Neural cell (in vitro differentiated cells): ENCODE data around the gene RIMKLA.

Experiments
- EP300 ChIP-seq: fragments of 450-650 bp; conservative IDR thresholded peaks from 2 replicates; pipeline ENCODE4 v1.6.1; 2014; ENCODE audit warnings: antibody characterized with exemption, mild to moderate bottlenecking, moderate library complexity; ENCODE audit not compliant: poor library complexity, severe bottlenecking
- EZH2 ChIP-seq: fragments of 200-600, 300-800 bp; shearing (Covaris generic), sonication (generic); IDR thresholded peaks from 2 replicates; pipeline ENCODE4 v1.6.1; 2014; ENCODE audit warnings: antibody characterized with exemption, low read length, borderline replicate concordance, mild to moderate bottlenecking; ENCODE audit not compliant: insufficient read depth, poor library complexity, severe bottlenecking
- MXI1 ChIP-seq: fragments of 450-650 bp; conservative IDR thresholded peaks from 2 replicates; pipeline ENCODE4 v1.6.1; 2014; ENCODE audit warnings: antibody characterized with exemption, mild to moderate bottlenecking; ENCODE audit not compliant: poor library complexity, severe bottlenecking
- RAD21 ChIP-seq: fragments of 450-650 bp; conservative IDR thresholded peaks from 2 replicates; pipeline ENCODE4 v1.6.1; 2014; ENCODE audit warnings: antibody characterized with exemption, mild to moderate bottlenecking, moderate library complexity
- SMC3 ChIP-seq: fragments of 450-650 bp; conservative IDR thresholded peaks from 2 replicates; pipeline ENCODE4 v1.6.1; 2014; ENCODE audit warnings: antibody characterized with exemption, mild to moderate bottlenecking, moderate library complexity; ENCODE audit not compliant: poor library complexity
- TAF1 ChIP-seq: IDR thresholded peaks from 2 replicates; pipeline ENCODE4 v1.6.1; 2012; ENCODE audit warnings: low read depth
- TF ChIP-seq, protein P1 (sequence below): fragments of 450-650 bp; IDR thresholded peaks from 2 replicates; pipeline ENCODE4 v1.5.1; 2014; ENCODE audit warnings: antibody characterized with exemption, mild to moderate bottlenecking, moderate library complexity; ENCODE audit not compliant: poor library complexity, severe bottlenecking
- TF ChIP-seq, protein P2 (sequence below): IDR thresholded peaks from 2 replicates; pipeline ENCODE4 v1.6.1; 2012; ENCODE audit warnings: borderline replicate concordance

DNA sequence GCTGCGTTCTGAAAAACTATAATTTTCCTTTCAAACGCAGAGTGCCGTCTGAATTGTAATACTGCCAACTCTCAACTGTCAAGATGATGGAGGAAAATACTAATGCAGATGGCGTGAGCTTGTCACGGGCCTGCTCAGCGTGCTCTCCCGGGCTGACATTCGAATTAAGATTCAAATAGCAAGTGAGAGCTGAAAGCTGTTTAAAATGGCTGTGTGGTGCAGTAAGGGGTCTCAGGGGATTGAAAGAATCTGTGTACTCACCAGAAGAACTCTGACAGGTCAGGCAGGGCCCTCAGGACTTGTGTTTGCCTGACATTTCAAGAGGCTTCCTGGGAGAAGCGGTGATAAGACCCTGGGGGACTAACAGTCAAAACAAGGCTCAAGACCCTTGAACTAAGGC lies 42.1 kb downstream of the RIMKLA start:
- TF ChIP-seq, protein P1, sequence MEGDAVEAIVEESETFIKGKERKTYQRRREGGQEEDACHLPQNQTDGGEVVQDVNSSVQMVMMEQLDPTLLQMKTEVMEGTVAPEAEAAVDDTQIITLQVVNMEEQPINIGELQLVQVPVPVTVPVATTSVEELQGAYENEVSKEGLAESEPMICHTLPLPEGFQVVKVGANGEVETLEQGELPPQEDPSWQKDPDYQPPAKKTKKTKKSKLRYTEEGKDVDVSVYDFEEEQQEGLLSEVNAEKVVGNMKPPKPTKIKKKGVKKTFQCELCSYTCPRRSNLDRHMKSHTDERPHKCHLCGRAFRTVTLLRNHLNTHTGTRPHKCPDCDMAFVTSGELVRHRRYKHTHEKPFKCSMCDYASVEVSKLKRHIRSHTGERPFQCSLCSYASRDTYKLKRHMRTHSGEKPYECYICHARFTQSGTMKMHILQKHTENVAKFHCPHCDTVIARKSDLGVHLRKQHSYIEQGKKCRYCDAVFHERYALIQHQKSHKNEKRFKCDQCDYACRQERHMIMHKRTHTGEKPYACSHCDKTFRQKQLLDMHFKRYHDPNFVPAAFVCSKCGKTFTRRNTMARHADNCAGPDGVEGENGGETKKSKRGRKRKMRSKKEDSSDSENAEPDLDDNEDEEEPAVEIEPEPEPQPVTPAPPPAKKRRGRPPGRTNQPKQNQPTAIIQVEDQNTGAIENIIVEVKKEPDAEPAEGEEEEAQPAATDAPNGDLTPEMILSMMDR: peak; percentile 9
- TF ChIP-seq TAF1: peak; percentile 43
- TF ChIP-seq RAD21: peak; percentile 47
- TF ChIP-seq, protein P2, sequence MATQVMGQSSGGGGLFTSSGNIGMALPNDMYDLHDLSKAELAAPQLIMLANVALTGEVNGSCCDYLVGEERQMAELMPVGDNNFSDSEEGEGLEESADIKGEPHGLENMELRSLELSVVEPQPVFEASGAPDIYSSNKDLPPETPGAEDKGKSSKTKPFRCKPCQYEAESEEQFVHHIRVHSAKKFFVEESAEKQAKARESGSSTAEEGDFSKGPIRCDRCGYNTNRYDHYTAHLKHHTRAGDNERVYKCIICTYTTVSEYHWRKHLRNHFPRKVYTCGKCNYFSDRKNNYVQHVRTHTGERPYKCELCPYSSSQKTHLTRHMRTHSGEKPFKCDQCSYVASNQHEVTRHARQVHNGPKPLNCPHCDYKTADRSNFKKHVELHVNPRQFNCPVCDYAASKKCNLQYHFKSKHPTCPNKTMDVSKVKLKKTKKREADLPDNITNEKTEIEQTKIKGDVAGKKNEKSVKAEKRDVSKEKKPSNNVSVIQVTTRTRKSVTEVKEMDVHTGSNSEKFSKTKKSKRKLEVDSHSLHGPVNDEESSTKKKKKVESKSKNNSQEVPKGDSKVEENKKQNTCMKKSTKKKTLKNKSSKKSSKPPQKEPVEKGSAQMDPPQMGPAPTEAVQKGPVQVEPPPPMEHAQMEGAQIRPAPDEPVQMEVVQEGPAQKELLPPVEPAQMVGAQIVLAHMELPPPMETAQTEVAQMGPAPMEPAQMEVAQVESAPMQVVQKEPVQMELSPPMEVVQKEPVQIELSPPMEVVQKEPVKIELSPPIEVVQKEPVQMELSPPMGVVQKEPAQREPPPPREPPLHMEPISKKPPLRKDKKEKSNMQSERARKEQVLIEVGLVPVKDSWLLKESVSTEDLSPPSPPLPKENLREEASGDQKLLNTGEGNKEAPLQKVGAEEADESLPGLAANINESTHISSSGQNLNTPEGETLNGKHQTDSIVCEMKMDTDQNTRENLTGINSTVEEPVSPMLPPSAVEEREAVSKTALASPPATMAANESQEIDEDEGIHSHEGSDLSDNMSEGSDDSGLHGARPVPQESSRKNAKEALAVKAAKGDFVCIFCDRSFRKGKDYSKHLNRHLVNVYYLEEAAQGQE: peak; percentile 74
- no peak for TF ChIP-seq EZH2
- peak; percentile 100 for TF ChIP-seq EP300
- TF ChIP-seq MXI1: peak; percentile 66
- peak; percentile 36 for TF ChIP-seq SMC3
